HG03103 (cell line): ENCODE measurements around the gene S100A7A.
"Not testable (repeated sequence)": the region's sequence is repeated elsewhere in the genome, so short reads cannot be mapped to it uniquely, and the experiment has no call there.

ENCODE experiments used
- ATAC-seq: cut with Tn5 transposase; IDR thresholded peaks from one replicate; pipeline ENCODE4 v1.9.1; 2021; ENCODE audit warnings: low read depth; ENCODE audit not compliant: unreplicated experiment

The S100A7A gene

DNA sequence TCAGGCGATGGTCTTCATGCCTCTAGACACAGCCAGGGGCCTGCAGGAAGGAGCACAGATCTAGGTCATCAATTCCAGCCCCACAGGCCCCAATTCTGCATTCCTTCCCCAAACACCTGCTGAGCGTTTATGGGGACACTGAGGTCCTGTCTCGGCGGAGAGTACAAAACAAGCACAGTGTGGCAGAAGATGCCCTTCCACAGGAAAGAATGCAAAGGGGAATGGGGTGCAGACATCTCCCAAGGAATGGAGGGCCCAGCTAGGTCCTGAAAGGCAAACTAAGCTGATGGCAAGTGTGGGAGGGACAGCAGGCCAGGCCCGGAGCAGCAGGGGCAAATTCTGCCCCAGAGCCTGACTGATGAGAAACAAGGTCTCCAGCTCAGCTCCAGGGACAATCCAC lies 21.9 kb upstream of the S100A7A start:
- no peak for ATAC-seq

DNA sequence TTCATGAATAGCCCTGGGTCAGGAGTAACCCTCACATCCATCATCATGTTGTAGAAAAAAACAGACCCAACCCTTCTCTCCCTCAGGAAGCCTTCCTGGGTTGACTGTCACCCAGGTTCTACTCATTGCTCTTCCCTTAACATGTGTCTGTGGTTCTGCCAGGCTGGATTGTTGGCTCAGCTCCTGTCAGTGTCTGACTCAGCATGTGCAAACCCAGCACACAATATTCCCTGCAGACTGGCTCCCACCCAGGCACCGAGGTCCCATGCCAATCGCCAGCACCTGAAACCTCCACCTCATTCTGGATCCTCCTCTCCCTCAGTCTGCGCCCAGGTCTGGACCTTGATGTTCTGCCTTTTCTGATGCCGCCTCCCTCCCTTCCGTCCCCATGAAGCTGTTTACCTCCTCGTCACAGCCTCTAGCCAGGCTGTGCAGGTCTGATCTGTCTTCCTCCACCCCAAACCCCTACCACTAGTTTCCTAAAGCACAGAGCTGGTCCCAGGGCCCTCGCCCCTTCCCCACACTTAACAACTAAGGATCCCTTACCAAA lies 21.1 kb upstream of the S100A7A start:
- no peak for ATAC-seq

DNA sequence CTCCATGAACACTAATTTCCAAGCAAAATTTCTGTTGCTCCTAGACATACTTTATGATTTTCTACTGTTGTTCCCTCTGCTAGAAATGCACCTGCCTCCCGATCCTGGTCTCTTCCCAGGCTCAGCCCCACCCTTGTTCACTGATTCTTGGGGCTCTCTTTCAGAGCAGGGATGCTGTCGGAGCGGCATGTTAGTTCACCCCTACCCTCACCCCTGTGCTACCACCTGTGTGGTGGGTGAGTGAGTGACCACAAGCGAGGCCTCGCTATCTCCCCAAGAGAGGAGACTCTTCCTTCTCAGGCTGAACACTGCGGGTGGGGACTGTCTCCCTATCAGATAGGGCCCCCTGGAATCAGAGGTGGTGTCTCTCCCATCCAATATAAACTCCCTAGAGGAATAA lies 20.5 kb upstream of the S100A7A start:
- no peak for ATAC-seq

DNA sequence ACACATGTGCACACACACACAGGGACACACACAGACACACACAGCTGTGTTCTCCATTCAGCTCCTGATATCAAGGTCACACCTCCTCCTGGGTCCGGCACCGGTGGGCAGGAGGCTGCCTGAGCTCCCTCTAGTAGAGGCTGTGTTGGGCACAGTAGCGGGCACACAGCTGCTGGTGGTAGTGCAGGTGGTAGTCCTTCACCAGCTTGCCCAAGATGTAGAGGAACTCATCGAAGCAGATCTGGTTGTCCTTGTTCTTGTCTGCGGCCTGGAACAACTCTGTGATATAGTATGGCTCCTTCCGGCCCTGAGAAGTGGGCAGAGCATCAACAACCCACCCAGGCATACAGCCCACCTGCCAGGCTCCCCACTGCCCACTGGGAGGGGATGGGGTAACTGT lies 19.9 kb upstream of the S100A7A start:
- ATAC-seq: no peak

DNA sequence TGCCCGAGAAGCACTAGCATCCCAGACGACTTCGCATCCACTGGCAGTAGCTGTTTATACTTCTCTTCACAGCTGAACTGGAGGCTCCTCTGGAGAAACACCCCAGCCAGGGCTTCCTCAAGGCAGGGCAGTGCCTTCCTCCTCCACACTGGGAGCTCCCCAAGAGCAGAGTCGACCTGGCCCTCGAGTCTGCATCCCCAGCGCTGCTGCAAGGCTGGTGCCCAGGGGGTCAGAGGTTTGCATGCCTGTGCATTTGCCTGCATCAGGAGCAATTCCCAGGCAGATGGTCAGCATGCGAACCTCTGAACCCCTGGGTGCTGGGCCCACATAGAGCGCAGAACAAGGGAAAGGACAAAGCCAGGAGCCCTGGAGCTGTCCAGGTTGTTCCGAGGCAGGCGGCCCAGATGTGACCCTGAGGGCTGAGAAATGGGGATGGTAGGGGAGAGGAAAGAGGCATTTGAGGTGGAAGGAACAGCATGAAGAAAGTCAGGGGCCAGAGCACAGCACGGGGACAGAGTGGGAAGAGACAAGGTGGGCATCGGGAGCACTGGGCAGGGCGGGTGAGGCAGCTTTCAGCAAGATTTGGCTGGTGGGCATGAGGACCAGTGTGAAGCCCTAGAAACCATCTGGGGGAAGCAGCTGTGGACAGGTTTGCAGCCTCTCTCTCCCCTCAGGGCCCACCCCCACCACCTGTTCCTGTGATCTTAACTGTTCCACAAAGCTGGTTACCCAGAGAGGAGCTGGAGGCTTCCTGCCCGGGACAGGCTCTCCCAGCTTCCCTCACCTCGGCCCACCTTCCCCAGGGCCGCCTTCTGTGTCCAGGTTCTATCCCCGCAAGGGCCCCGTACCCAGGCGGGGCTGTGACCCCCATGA lies 19.0 kb upstream of the S100A7A start:
- ATAC-seq: no peak

DNA sequence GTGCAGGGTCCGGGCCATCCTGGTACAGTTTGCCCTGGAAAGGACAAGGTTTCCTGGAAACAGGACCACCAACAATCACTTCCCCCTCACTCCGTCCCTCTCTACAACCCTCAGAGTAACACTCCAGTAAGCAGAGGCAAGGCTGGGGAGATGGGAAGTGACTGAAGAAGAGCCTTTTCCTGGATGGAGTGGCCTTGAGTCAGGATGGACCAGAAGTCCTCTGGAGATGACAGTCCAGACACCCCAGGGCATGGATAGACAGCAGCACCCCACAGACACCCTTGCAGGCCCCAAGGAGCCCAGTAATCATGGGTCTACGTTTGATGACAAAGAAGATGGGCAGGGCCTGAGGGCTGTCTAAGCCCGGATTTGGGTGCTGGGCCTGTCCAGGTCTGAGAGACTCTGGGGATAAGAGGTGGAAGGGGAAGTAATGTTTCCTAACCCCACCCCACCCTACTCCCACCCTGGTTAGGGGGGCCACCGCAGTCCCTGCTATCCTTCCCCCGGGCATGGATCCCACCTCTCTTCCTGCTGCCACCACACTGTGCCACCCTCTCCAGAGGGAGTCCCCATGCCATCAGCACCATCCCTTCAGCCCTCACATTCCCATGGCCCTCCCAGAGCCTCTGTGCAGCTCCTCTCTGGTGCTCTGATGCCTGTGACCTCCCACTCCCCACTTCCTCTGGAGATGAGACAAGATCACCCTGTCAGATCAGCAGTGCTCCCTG lies 18.2 kb upstream of the S100A7A start:
- no peak for ATAC-seq

DNA sequence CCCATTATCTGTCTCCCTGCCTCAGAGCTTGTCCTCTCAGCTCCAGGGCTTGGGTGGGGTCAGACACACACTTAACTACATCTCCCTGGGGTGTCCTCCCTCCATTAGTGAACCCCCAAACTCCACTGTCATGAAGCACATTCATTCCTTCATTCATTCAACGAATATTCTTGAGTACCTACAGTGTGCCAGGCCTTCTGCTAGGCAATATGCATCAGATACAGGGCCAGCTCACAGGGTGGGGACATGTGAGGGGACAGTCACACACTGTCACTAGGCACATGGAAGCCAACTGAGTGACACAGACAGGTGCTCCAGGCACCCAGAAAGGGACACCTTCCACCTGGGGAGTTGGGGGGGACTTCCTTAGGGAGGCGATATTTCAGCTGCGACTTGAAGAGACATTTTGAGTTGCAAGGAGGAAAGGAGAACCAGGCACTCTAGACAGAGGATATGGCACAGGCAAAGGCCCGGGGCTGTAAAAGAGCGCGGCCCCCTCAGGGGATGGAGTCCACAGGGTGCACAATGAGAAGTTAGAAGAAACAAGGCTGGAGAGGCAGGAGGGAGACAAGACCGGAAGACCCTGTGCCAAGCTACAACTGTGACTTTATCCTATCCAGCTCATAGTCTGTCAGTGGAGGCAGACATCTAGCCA lies 16.8 kb upstream of the S100A7A start:
- no peak for ATAC-seq

GRCh38 chr1:153400244-153400643 lies 16.1 kb upstream of the S100A7A start:
- no peak for ATAC-seq

GRCh38 chr1:153401461-153401860 lies 14.9 kb upstream of the S100A7A start:
- no peak for ATAC-seq

- no peak for ATAC-seq
Observed at GRCh38 chr1:153402226-153402625, 14.1 kb upstream of the S100A7A start.

DNA sequence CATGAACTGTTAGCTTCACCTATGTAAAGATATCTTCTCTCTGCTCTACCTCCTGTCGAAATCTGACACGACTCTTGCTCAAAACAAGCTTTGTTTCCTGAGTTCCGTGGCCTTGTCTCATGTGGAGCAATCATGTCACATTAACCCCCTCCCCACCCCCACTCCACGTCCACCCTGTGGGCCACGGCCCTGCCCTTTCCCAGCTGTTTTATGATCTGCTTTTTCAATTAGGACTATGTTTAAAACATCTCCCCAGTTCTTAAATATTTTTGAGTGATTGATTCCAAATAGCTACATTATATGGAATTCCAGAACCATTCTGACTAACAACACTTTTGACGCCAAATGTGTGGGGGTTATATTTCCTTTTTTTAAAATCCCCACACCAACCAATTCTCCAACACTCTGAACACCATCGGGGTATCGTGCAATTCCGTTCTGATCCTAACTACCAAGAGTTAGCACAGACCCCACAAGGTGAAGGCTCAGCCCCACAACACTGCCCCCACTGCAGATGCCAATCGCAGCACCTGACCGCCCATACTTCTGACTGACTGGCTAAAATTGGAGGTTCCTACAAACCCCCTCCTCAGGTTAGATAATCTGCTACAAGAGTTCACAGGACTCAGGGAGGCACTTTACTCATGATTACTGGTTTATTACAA lies 12.8 kb upstream of the S100A7A start:
- no peak for ATAC-seq

DNA sequence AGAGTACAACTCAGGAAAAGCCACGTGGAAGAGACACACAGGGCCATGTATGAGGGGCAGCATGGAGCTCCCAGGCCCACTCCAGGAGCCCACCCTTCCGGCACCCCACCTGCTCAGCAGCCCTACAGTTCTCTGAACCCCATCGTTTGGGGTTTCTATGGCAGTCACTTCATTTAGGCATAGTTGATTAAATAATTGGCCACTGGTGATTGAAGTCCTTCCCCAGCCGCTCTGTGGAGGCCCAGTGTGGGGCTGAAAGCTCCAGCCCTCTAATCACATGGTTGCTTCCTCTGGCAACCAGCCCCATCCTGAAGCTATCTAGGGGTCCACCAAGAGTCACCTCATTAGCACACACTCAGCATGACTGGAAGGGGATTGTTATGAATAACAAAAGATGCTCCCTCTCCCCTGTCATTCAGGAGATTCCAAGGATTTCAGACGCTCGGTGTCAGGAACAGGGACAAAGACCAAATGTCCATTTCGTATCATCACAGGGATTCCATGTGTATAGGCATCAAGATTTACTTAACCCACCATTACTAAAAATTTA lies 12.2 kb upstream of the S100A7A start:
- no peak for ATAC-seq

GRCh38 chr1:153404768-153405167 lies 11.6 kb upstream of the S100A7A start:
- no peak for ATAC-seq

GRCh38 chr1:153405825-153406599 lies 10.3 kb upstream of the S100A7A start:
- not testable (repeated sequence) for ATAC-seq

GRCh38 chr1:153407274-153407673 lies 9.0 kb upstream of the S100A7A start:
- ATAC-seq: not testable (repeated sequence)

- ATAC-seq: not testable (repeated sequence)
Observed at GRCh38 chr1:153413961-153414360, 2.4 kb upstream of the S100A7A start.

GRCh38 chr1:153417136-153417888 lies 992 bp downstream of the S100A7A start:
- no peak for ATAC-seq

DNA sequence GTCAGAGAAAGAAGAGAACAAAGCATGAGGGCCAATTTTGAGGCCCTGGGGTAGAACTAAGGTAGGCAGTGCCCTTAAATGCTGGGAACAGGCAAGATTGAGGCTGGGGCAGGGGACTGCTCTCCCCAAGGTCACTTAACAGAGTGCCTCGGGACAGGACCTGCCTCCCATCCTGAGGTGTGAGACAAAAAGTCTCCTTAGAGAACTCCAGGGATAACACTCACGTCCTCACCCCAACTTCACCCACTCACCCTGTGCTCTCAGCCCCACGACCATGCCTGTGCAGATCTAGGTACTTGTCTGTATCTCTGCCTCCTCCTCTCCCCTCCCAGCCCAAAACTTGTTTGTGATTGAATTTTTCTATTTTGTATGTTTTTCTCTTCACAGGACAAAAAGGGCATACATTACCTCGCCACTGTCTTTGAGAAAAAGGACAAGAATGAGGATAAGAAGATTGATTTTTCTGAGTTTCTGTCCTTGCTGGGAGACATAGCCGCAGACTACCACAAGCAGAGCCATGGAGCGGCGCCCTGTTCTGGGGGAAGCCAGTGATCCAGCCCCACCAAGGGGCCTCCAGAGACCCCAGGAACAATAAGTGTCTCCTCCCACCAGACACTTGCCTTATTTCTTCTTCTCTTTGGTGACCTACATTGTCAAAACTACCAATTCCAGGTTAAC lies 2.6 kb downstream of the S100A7A start:
- ATAC-seq: not testable (repeated sequence)
